SK-N-SH treated with all-trans-retinoic acid at 6 μM for 48 hours (cell line): ENCODE data around the gene CCNY.

Experiments
- ATAC-seq: fragments of 200-7000 bp; cut with Tn5 transposase; 3 replicates; pipeline ENCODE4 v1.9.1; 2020; ENCODE audit warnings: mild to moderate bottlenecking, moderate library complexity
- BACH2 ChIP-seq: fragments of 250-450 bp; sonication (Bioruptor Pico); IDR thresholded peaks from 2 replicates; pipeline ENCODE4 v1.9.0; 2021; ENCODE audit warnings: mild to moderate bottlenecking, borderline replicate concordance
- CREB5 ChIP-seq: fragments of 250-450 bp; sonication (Bioruptor Pico); IDR thresholded peaks from 2 replicates; pipeline ENCODE4 v1.5.1; 2020; ENCODE audit warnings: low read depth, mild to moderate bottlenecking, moderate library complexity
- CSDC2 ChIP-seq: fragments of 250-450 bp; sonication (Bioruptor Pico); IDR thresholded peaks from 2 replicates; pipeline ENCODE4 v1.5.0; 2020; ENCODE audit warnings: mild to moderate bottlenecking, moderate library complexity
- ESRRG ChIP-seq: fragments of 250-450 bp; sonication (Bioruptor Pico); IDR thresholded peaks from 2 replicates; pipeline ENCODE4 v1.6.1; 2021; ENCODE audit warnings: mild to moderate bottlenecking
- GLIS3 ChIP-seq: fragments of 250-450 bp; sonication (Bioruptor Pico); IDR thresholded peaks from 2 replicates; pipeline ENCODE4 v1.5.0; 2020; ENCODE audit warnings: mild to moderate bottlenecking, moderate library complexity
- ISL1 ChIP-seq: fragments of 250-450 bp; sonication (Bioruptor Pico); IDR thresholded peaks from 2 replicates; pipeline ENCODE4 v2.1.2; 2022; ENCODE audit warnings: mild to moderate bottlenecking, moderate library complexity
- OSR1 ChIP-seq: fragments of 250-450 bp; sonication (Bioruptor Pico); IDR thresholded peaks from 2 replicates; pipeline ENCODE4 v1.8.0; 2022; ENCODE audit warnings: moderate library complexity, mild to moderate bottlenecking, inconsistent platforms
- POU6F1 ChIP-seq: fragments of 250-450 bp; sonication (Bioruptor Pico); IDR thresholded peaks from 2 replicates; pipeline ENCODE4 v1.8.0; 2021; ENCODE audit warnings: low read depth, mild to moderate bottlenecking, moderate library complexity, borderline replicate concordance
- PPARA ChIP-seq: fragments of 250-450 bp; sonication (Bioruptor Pico); IDR thresholded peaks from 2 replicates; pipeline ENCODE4 v1.5.0; 2020; ENCODE audit warnings: mild to moderate bottlenecking, borderline replicate concordance
- RARB ChIP-seq: fragments of 250-450 bp; sonication (Bioruptor Pico); IDR thresholded peaks from 2 replicates; pipeline ENCODE4 v1.8.0; 2021; ENCODE audit warnings: mild to moderate bottlenecking, moderate library complexity
- SNAI2 ChIP-seq: fragments of 250-450 bp; sonication (Bioruptor Pico); IDR thresholded peaks from 2 replicates; pipeline ENCODE4 v1.5.0; 2020; ENCODE audit warnings: mild to moderate bottlenecking, moderate library complexity
- TCF4 ChIP-seq: fragments of 250-450 bp; sonication (Bioruptor Pico); IDR thresholded peaks from 2 replicates; pipeline ENCODE4 v1.8.0; 2021; ENCODE audit warnings: mild to moderate bottlenecking, moderate library complexity, borderline replicate concordance
- TOX ChIP-seq: fragments of 250-450 bp; sonication (Bioruptor Pico); IDR thresholded peaks from 2 replicates; pipeline ENCODE4 v1.8.0; 2021; ENCODE audit warnings: mild to moderate bottlenecking, moderate library complexity, borderline replicate concordance
- TSHZ2 ChIP-seq: fragments of 250-450 bp; sonication (Bioruptor Pico); IDR thresholded peaks from 2 replicates; pipeline ENCODE4 v1.5.0; 2020; ENCODE audit warnings: mild to moderate bottlenecking, moderate library complexity
- ZC3H10 ChIP-seq: fragments of 250-450 bp; sonication (Bioruptor Pico); IDR thresholded peaks from 2 replicates; pipeline ENCODE4 v1.5.1; 2021; ENCODE audit warnings: mild to moderate bottlenecking, moderate library complexity
- ZFP3 ChIP-seq: fragments of 250-450 bp; sonication (Bioruptor Pico); IDR thresholded peaks from 2 replicates; pipeline ENCODE4 v1.5.0; 2020; ENCODE audit warnings: mild to moderate bottlenecking, moderate library complexity
- ZFP30 ChIP-seq: fragments of 450-650 bp; formaldehyde crosslinking; IDR thresholded peaks from 2 replicates; pipeline ENCODE4 v1.5.0; 2022; ENCODE audit warnings: mild to moderate bottlenecking, moderate library complexity
- ZNF565 ChIP-seq: fragments of 450-650 bp; formaldehyde crosslinking; conservative IDR thresholded peaks from 2 replicates; pipeline ENCODE4 v1.5.0; 2020; ENCODE audit warnings: low read depth, mild to moderate bottlenecking, moderate library complexity
- ZNF8 ChIP-seq: fragments of 450-650 bp; formaldehyde crosslinking; IDR thresholded peaks from 2 replicates; pipeline ENCODE4 v1.5.0; 2020; ENCODE audit warnings: mild to moderate bottlenecking, moderate library complexity
- TF ChIP-seq, protein P1 (sequence below): fragments of 250-450 bp; sonication (Bioruptor Pico); IDR thresholded peaks from 2 replicates; pipeline ENCODE4 v1.5.1; 2021; ENCODE audit warnings: mild to moderate bottlenecking, moderate library complexity

Gene CCNY

GRCh38 chr10:35318551-35318950 is 17.8 kb upstream of the CCNY start (continued):
- TF ChIP-seq, protein P1, sequence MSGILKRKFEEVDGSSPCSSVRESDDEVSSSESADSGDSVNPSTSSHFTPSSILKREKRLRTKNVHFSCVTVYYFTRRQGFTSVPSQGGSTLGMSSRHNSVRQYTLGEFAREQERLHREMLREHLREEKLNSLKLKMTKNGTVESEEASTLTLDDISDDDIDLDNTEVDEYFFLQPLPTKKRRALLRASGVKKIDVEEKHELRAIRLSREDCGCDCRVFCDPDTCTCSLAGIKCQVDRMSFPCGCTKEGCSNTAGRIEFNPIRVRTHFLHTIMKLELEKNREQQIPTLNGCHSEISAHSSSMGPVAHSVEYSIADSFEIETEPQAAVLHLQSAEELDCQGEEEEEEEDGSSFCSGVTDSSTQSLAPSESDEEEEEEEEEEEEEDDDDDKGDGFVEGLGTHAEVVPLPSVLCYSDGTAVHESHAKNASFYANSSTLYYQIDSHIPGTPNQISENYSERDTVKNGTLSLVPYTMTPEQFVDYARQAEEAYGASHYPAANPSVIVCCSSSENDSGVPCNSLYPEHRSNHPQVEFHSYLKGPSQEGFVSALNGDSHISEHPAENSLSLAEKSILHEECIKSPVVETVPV (CRISPR knock-in tag) = no peak

GRCh38 chr10:35320341-35320740 is 16.0 kb upstream of the CCNY start:
- ATAC-seq = no peak

DNA sequence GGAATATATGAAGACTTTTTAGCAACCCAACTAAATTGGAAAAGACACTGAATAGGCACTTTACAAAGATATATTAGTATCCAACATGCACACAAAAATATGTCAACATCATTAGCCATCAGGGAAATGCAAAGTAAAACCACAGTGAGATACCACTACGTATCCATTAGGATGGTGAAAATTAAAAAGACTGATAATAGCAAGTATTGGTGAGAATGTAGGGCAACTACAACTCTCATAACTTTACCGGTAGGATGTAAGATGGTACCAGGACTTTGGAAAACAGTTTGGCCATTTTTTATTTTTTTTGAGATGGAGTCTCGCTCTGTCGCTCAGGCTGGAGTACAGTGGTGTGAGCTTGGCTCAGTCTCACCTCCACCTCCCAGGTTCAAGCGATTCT is 13.7 kb upstream of the CCNY start:
- no peak for ATAC-seq
- TF ChIP-seq RARB (CRISPR knock-in tag) (no peak), TSHZ2 (CRISPR knock-in tag) (no peak), SNAI2 (CRISPR knock-in tag) (no peak), TOX (no peak), ZFP3 (CRISPR knock-in tag) (no peak), TCF4 (CRISPR knock-in tag) (no peak), ZNF8 (CRISPR knock-in tag) (no peak), OSR1 (no peak), CSDC2 (no peak), ESRRG (CRISPR knock-in tag) (no peak), PPARA (no peak), BACH2 (CRISPR knock-in tag) (no peak)

More at GRCh38 chr10:35320341-35320740, 16.0 kb upstream of the CCNY start:
- TF ChIP-seq ZFP30 (CRISPR knock-in tag) (no peak), CREB5 (CRISPR knock-in tag) (no peak), POU6F1 (CRISPR knock-in tag) (no peak), ISL1 (CRISPR knock-in tag) (no peak), PPARA (no peak), TSHZ2 (CRISPR knock-in tag) (no peak), OSR1 (no peak), ESRRG (CRISPR knock-in tag) (no peak), TCF4 (CRISPR knock-in tag) (no peak), RARB (CRISPR knock-in tag) (no peak), SNAI2 (CRISPR knock-in tag) (no peak), CSDC2 (no peak), ZNF565 (CRISPR knock-in tag) (no peak), TOX (no peak), ZNF8 (CRISPR knock-in tag) (no peak), ZC3H10 (CRISPR knock-in tag) (no peak), GLIS3 (no peak), BACH2 (CRISPR knock-in tag) (no peak)
- TF ChIP-seq, protein P1 (CRISPR knock-in tag) = no peak
